Spleen (tissue), 11 donors: ENCODE measurements around the gene EPM2A. TPM values are rescaled to one million over a fixed set of nuclear protein-coding genes. Genes with fewer than 3 reads are reported as not detected.

ENCODE experiments used
- DNase-seq: peaks from one replicate; pipeline ENCODE4 v3.0.0-alpha.2; 2020
- H3K27ac ChIP-seq, 8 donors: fragments of 200-600 bp; sonication (generic) in 7 of 8; 1 replicate in 4 of 8; 2 replicates in 4 of 8; pipeline versions ENCODE4 v1.5.0 to v1.8.0; 2016 to 2021; ENCODE audit warnings: inconsistent platforms in 4 of 8, mild to moderate bottlenecking in 4 of 8, moderate library complexity in 1 of 8
- H3K27me3 ChIP-seq, 7 donors: fragments of 200-600 bp; sonication (generic) in 6 of 7; replicated peaks in 1 of 7; 1 replicate in 4 of 7; 2 replicates in 3 of 7; pipeline versions ENCODE4 v1.5.0 to v1.8.0; 2016 to 2021; ENCODE audit warnings: inconsistent platforms in 3 of 7, mild to moderate bottlenecking in 1 of 7
- H3K36me3 ChIP-seq, 6 donors: fragments of 200-600 bp; sonication (generic) in 5 of 6; 1 replicate in 4 of 6; 2 replicates in 2 of 6; pipeline versions ENCODE4 v1.5.0 to v1.8.0; 2016 to 2021; ENCODE audit warnings: inconsistent platforms in 2 of 6
- H3K4me1 ChIP-seq, 6 donors: fragments of 200-600 bp; sonication (generic) in 5 of 6; 1 replicate in 3 of 6; 2 replicates in 3 of 6; pipeline versions ENCODE4 v1.5.0 to v1.8.0; 2016 to 2021; ENCODE audit warnings: inconsistent platforms in 3 of 6
- H3K4me3 ChIP-seq, 8 donors: fragments of 200-600 bp; sonication (generic) in 7 of 8; 1 replicate in 4 of 8; 2 replicates in 4 of 8; pipeline versions ENCODE4 v1.5.0 to v1.8.0; 2016 to 2021; ENCODE audit warnings: inconsistent platforms in 4 of 8, mild to moderate bottlenecking in 4 of 8, moderate library complexity in 2 of 8
- H3K9me3 ChIP-seq, 8 donors: fragments of 200-600 bp; sonication (generic) in 7 of 8; 1 replicate in 4 of 8; 2 replicates in 4 of 8; pipeline versions ENCODE4 v1.5.0 to v1.8.0; 2016 to 2021; ENCODE audit warnings: inconsistent platforms in 4 of 8
- CTCF ChIP-seq, 11 experiments: fragments of 200-600 bp in 7 of 11; fragments of 450-650 bp in 4 of 11; sonication (generic) in 4 of 11; IDR thresholded peaks in 8 of 11; conservative IDR thresholded peaks in 3 of 11; 1 replicate in 7 of 11; 2 replicates in 4 of 11; pipeline versions ENCODE4 v1.4.0 to v1.8.0; 2016 to 2021; ENCODE audit warnings: antibody characterized with exemption in 11 of 11, inconsistent platforms in 4 of 11, mild to moderate bottlenecking in 1 of 11
- POLR2A ChIP-seq, 3 donors: fragments of 450-650 bp; IDR thresholded peaks; one replicate each; pipeline ENCODE4 v1.5.1; 2017; ENCODE audit warnings: antibody characterized with exemption in 3 of 3, mild to moderate bottlenecking in 1 of 3
- POLR2AphosphoS5 ChIP-seq, 3 donors: sonication (generic); formaldehyde crosslinking; IDR thresholded peaks; one replicate each; pipeline ENCODE4 v1.5.1; 2017; ENCODE audit warnings: antibody characterized with exemption in 3 of 3
- WGBS, 5 donors: extraction: QIAGEN DNeasy Blood & Tissue Kit in 3 of 5; methylation state at CpG; one replicate each; pipeline versions ENCODE4 v1.1.5 to v1.1.7; 2013 to 2018; 5-methylcytosine and 5-hydroxymethylcytosine counted together
- intact Hi-C: fragments of 100-400 bp; cut with DNase I; formaldehyde crosslinking; loops from one replicate; pipeline ENCODE4 v1.15.0; 2023; ENCODE audit warnings: low total_unique reads
- polyA plus RNA-seq, 3 donors: library from polyadenylated mRNA; stranded (reverse); fragments of 200-250 nt; gene quantifications; one replicate each; pipeline ENCODE4 v1.2.1, GENCODE V29; 2013
- total RNA-seq, 7 donors: library from RNA; depleted of rRNA in 3 of 7; stranded (reverse); fragments of >200 nt in 3 of 7; fragmentation: NEBNext Ultra II Directional in 4 of 7; extraction: Animal tissue kit (Norgen Biotek cat#: 25700) in 4 of 7; gene quantifications; one replicate each; pipeline versions ENCODE4 v1.1.0 to v1.2.1, GENCODE V29; 2016 to 2021
- donor health status: healthy with polysubstance abuse.
- donor health status: DM: no; HTN: no; CAD: no; lungs with moderate emphysema.
- donor health status: DM: no; HTN: no; CAD: no.
- donor health status: Bipolar disorder and iron deficiency.
- donor health status: healthy.
- donor health status: DM: no; HTN: no; CAD: no.
- donor health status: DM: yes; HTN: yes; CAD: no.

The EPM2A gene
- total and polyA plus RNA-seq, 10 donors = 4.3 to 15.5 (median 8.9) TPM

DNA sequence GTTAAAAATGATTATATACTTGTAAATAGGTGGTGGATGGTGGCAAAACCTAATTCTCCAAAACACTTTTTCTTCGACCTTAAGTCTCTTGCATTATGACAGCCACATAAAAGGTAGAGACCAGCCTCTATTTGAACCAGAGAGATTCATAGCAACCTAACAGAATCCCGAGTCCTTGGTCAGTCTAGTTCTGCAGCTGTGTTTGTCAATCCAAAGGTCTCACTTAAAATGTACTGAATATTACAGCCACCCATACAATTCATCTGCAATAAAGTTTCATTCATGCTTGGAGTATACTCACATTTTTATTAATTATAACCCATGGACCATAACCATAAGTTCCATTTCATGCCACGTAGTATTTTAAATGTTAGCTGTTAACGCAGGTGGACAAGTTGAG, 87.2 kb downstream of the EPM2A start:
- no peak overlapping the region for H3K27ac ChIP-seq
- TF ChIP-seq POLR2A (IDR thresholded peaks at IDR 0.05) (no peak), POLR2AphosphoS5 (IDR thresholded peaks at IDR 0.05) (no peak), CTCF (IDR thresholded peaks at IDR 0.05 in 8 of 11, conservative IDR thresholded peaks at IDR 0.05 in 3 of 11) (no peak)
- intact Hi-C loops = no loop called here
- H3K4me1 ChIP-seq = no peaks in the 10 kb centered on the region
- WGBS, 5 donors = 95 to 99% (median 97%) methylated on average over 4 of the region's 4 CpGs
- H3K4me3 ChIP-seq = no peak overlapping the region
- no peak for DNase-seq
- no peaks in the 10 kb centered on the region for H3K9me3 ChIP-seq
- no peaks in the 10 kb centered on the region for H3K36me3 ChIP-seq
- no peaks in the 10 kb centered on the region for H3K27me3 ChIP-seq

GRCh38 chr6:145647602-145648001, 87.7 kb downstream of the EPM2A start:
- Histone ChIP-seq H3K4me3 (no peak overlapping the region), H3K36me3 (no peaks in the 10 kb centered on the region), H3K4me1 (no peaks in the 10 kb centered on the region), H3K27ac (no peak overlapping the region), H3K9me3 (no peaks in the 10 kb centered on the region), H3K27me3 (no peaks in the 10 kb centered on the region)
- no peak for TF ChIP-seq POLR2A (IDR thresholded peaks at IDR 0.05)
- TF ChIP-seq POLR2AphosphoS5 (IDR thresholded peaks at IDR 0.05) = no peak
- TF ChIP-seq CTCF (IDR thresholded peaks at IDR 0.05 in 8 of 11, conservative IDR thresholded peaks at IDR 0.05 in 3 of 11) = no peak
- intact Hi-C loops = no loop called here
- no peak for DNase-seq
- 74 to 91% (median 80%) methylated on average over 1 of the region's 1 CpG for WGBS, 5 donors

DNA sequence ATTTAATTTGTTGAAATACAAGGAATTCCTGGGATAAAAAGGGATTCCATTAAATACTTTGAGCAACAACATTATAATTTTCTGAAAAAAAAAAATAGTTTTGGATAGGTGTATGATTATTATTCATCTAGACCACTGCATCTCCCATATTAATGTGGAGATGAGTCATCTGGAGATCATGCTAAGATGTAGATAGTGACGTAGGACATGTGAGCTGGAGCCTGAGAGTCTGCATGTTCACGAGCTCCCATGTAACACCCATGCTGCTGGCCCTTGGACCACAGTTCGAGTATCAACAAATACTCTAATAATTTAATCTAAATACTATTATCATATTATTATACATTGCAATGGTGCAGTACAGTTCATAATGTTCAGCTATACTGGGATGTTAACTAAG, 91.6 kb downstream of the EPM2A start:
- H3K4me3 ChIP-seq = no peak overlapping the region
- intact Hi-C loops = no loop called here
- no peak overlapping the region for H3K27ac ChIP-seq
- no peak for TF ChIP-seq CTCF (IDR thresholded peaks at IDR 0.05 in 8 of 11, conservative IDR thresholded peaks at IDR 0.05 in 3 of 11)
- no peak for TF ChIP-seq POLR2AphosphoS5 (IDR thresholded peaks at IDR 0.05)
- no peak for TF ChIP-seq POLR2A (IDR thresholded peaks at IDR 0.05)
- no peak for DNase-seq
- H3K9me3 ChIP-seq = no peaks in the 10 kb centered on the region
- H3K36me3 ChIP-seq = no peaks in the 10 kb centered on the region
- no peaks in the 10 kb centered on the region for H3K4me1 ChIP-seq
- 80 to 96% (median 91%) methylated on average over 3 of the region's 3 CpGs for WGBS, 5 donors
- no peaks in the 10 kb centered on the region for H3K27me3 ChIP-seq

DNA sequence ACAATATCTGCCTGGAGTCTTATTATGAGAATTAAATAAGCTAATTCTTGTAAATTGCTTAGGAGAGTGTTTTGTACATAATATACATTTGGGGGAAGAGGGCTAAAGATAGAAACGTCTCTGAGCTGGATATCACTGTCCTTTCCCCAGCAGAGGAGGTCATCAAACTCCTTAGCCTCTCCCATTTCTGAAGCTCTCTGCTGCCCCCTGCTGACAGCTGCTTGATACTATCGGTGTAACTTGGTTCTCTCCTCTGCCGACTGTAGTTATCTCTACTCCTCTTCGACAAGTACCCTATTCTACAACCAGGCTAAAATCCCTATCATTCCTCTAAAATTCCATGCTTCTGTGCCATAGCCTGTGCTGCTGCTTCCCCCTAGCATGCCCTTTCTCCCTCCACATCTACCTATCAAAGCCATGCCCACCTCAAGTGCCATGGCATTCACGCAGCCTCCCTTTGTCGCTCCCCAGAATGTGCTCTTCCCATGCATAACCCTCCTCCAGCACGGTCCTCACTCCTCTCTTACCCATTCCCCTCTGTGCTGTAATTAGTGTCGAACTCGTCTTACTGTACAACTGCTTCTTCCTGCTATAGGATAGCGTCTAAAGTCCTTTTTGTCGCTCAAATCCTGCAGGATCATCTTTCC, 101.2 kb downstream of the EPM2A start:
- Histone ChIP-seq H3K4me3 (no peak overlapping the region), H3K27me3 (no peaks in the 10 kb centered on the region), H3K36me3 (peaks cover 0 to 9% (median 0%) of the 10 kb centered on the region in 6 donors), H3K9me3 (no peaks in the 10 kb centered on the region), H3K4me1 (peaks cover 0 to 8% (median 0%) of the 10 kb centered on the region in 6 donors), H3K27ac (no peak overlapping the region)
- intact Hi-C loops = no loop called here
- 51 to 57% (median 54%) methylated on average over 11 of the region's 11 CpGs for WGBS, 5 donors
- DNase-seq = peak; percentile 91
- TF ChIP-seq CTCF (IDR thresholded peaks at IDR 0.05 in 8 of 11, conservative IDR thresholded peaks at IDR 0.05 in 3 of 11) (peak; percentile 13 to 81 (median 67)), POLR2AphosphoS5 (IDR thresholded peaks at IDR 0.05) (no peak), POLR2A (IDR thresholded peaks at IDR 0.05) (no peak)
